NB4 (cell line): Measurements from ENCODE around the gene ADAMTS3.

ENCODE experiments used
- POLR2A ChIP-seq: IDR thresholded peaks from 2 replicates; pipeline ENCODE4 v1.6.1; 2011; ENCODE audit warnings: mild to moderate bottlenecking; ENCODE audit not compliant: insufficient read length; ENCODE audit errors: extremely low read depth
- TF ChIP-seq, protein P1 (sequence below): IDR thresholded peaks from one replicate; pipeline ENCODE4 v1.5.1; 2012; ENCODE audit warnings: low read depth, low read length
- TF ChIP-seq, protein P2 (sequence below): IDR thresholded peaks from 2 replicates; pipeline ENCODE4 v1.6.1; 2011; ENCODE audit warnings: low read depth, low read length

DNA sequence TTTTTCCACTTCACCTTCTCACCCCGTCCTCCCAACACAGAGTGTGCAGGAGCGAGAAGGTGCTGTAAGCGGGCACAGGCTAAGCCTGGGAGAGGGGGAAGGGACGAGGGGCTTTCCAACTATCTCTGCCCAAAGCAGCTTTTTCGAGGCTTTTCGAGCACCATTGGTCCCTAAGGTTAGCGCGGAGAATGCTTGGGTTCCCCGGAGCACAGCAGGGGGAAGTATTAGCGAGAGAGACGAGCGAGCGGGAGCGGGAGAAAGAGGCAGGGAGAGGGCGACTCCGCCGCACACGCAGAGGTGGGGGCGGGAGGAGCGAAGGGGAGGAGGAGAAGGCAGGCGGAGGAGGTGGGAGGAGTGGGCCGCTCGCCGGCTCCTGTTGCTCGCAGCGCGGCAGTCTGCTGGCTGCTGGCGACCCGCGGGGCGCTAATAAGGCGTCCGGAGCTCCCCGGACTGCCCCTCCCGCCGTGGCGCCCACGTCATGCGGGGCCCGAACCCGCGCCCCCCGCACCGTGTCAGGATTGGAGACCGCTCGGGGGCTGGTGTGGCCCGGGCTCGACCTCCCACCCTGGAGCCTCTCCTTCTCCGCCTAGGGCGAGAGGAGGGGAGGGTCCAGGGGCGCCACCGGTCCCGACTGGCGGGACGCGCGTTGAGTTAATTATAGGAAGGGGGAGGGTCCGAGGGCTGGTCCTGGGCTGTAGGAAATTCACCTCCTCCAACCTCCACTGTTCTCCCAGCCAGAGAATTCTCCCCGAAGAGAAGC lies at the start of gene ADAMTS3:
- TF ChIP-seq, protein P1, sequence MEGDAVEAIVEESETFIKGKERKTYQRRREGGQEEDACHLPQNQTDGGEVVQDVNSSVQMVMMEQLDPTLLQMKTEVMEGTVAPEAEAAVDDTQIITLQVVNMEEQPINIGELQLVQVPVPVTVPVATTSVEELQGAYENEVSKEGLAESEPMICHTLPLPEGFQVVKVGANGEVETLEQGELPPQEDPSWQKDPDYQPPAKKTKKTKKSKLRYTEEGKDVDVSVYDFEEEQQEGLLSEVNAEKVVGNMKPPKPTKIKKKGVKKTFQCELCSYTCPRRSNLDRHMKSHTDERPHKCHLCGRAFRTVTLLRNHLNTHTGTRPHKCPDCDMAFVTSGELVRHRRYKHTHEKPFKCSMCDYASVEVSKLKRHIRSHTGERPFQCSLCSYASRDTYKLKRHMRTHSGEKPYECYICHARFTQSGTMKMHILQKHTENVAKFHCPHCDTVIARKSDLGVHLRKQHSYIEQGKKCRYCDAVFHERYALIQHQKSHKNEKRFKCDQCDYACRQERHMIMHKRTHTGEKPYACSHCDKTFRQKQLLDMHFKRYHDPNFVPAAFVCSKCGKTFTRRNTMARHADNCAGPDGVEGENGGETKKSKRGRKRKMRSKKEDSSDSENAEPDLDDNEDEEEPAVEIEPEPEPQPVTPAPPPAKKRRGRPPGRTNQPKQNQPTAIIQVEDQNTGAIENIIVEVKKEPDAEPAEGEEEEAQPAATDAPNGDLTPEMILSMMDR, result no peak
- TF ChIP-seq, protein P2, sequence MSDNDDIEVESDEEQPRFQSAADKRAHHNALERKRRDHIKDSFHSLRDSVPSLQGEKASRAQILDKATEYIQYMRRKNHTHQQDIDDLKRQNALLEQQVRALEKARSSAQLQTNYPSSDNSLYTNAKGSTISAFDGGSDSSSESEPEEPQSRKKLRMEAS, result no peak
- no peak for TF ChIP-seq POLR2A
